ENCODE data around the gene TBX1.
"Not testable (repeated sequence)": the region's sequence is repeated elsewhere in the genome, so short reads cannot be mapped to it uniquely, and the experiment has no call there.

Gene TBX1

GRCh38 chr22:19774628-19775027, 14.1 kb downstream of the TBX1 start:
- no peak overlapping the region for H2AFZ ChIP-seq (ENCODE audit: low read depth)
- no peak overlapping the region for H3K9ac ChIP-seq
- H3K27me3 ChIP-seq (ENCODE audit: insufficient read depth, low read depth) = peaks cover 40% of the 10 kb centered on the region
- H3K4me3 ChIP-seq (IDR thresholded peaks at IDR 0.05; ENCODE audit: insufficient read depth, low read depth, low read length) = no peak overlapping the region
- H4K20me1 ChIP-seq (ENCODE audit: insufficient read depth) = no peaks in the 10 kb centered on the region
- no peaks in the 10 kb centered on the region for H3K4me1 ChIP-seq (ENCODE audit: low read depth, poor library complexity, severe bottlenecking)
- no peak overlapping the region for H3K4me2 ChIP-seq
- no peaks in the 10 kb centered on the region for H3K79me2 ChIP-seq (ENCODE audit: insufficient read depth, low read depth)
- no peak for TF ChIP-seq CTCF (conservative IDR thresholded peaks at IDR 0.05; ENCODE audit: low read depth, low read length)
- no peak overlapping the region for H3K27ac ChIP-seq
- no peaks in the 10 kb centered on the region for H3K36me3 ChIP-seq (ENCODE audit: insufficient read depth)

- H3K27ac ChIP-seq = no peak overlapping the region
- no peaks in the 10 kb centered on the region for H3K4me1 ChIP-seq (ENCODE audit: low read depth, poor library complexity, severe bottlenecking)
- peaks cover 32% of the 10 kb centered on the region for H3K27me3 ChIP-seq (ENCODE audit: insufficient read depth, low read depth)
- H2AFZ ChIP-seq (ENCODE audit: low read depth) = no peak overlapping the region
- H3K79me2 ChIP-seq (ENCODE audit: insufficient read depth, low read depth) = no peaks in the 10 kb centered on the region
- TF ChIP-seq CTCF (conservative IDR thresholded peaks at IDR 0.05; ENCODE audit: low read depth, low read length) = no peak
- H3K4me3 ChIP-seq (IDR thresholded peaks at IDR 0.05; ENCODE audit: insufficient read depth, low read depth, low read length) = no peak overlapping the region
- no peak overlapping the region for H3K9ac ChIP-seq
- no peaks in the 10 kb centered on the region for H4K20me1 ChIP-seq (ENCODE audit: insufficient read depth)
- H3K36me3 ChIP-seq (ENCODE audit: insufficient read depth) = no peaks in the 10 kb centered on the region
- no peak overlapping the region for H3K4me2 ChIP-seq
These were observed 15.1 kb downstream of the TBX1 start for GRCh38 chr22:19775496-19776325.

DNA sequence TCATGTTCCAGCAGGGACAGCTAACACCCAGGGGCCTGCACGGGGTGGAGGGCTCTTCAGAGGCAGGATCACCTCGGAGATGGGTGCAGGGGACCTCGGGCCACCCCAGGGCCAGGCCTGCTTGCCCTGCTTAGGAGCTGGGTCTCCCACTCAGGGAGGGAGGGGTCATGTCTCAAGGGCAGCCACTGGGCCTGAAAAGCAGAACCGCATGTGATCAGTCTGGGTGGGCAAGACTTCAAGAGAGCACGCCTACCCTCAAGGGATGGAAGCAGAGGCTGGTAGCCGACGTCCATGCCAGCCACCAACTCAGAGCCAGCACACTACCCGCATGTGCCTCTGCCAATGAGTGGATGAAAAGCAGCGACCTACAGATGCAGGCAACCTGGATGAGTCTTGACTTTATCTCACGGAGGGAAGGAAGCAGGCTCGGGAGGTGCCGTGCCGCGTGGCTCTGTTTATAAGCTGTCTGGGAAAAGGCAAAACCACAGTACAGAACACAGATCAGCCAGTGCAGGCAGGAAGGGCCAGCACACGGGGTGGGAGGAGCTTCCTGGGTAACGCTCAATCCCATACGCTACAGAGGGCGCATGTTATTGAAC, 16.0 kb downstream of the TBX1 start:
- H3K27me3 ChIP-seq (ENCODE audit: insufficient read depth, low read depth) = peaks cover 28% of the 10 kb centered on the region
- no peak overlapping the region for H3K4me2 ChIP-seq
- H3K4me1 ChIP-seq (ENCODE audit: low read depth, poor library complexity, severe bottlenecking) = no peaks in the 10 kb centered on the region

DNA sequence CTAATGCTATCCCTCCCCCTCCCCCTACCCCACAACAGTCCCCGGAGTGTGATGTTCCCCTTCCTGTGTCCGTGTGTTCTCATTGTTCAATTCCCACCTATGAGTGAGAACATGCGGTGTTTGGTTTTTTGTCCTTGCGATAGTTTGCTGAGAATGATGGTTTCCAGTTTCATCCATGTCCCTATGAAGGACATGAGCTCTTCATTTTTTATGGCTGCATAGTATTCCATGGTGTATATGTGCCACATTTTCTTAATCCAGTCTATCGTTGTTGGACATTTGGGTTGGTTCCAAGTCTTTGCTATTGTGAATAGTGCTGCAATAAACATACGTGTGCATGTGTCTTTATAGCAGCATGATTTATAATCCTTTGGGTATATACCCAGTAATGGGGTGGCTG, 16.6 kb downstream of the TBX1 start:
- H4K20me1 ChIP-seq (ENCODE audit: insufficient read depth) = not testable (repeated sequence)

More for the DNA sequence above, 16.0 kb downstream of the TBX1 start:
- Histone ChIP-seq H3K9ac (no peak overlapping the region), H3K36me3 (ENCODE audit: insufficient read depth) (no peaks in the 10 kb centered on the region), H3K79me2 (ENCODE audit: insufficient read depth, low read depth) (no peaks in the 10 kb centered on the region), H3K27ac (no peak overlapping the region), H3K4me3 (IDR thresholded peaks at IDR 0.05; ENCODE audit: insufficient read depth, low read depth, low read length) (no peak overlapping the region), H2AFZ (ENCODE audit: low read depth) (no peak overlapping the region), H4K20me1 (ENCODE audit: insufficient read depth) (no peaks in the 10 kb centered on the region)
- TF ChIP-seq CTCF (conservative IDR thresholded peaks at IDR 0.05; ENCODE audit: low read depth, low read length) = no peak

GRCh38 chr22:19779011-19779421, 18.4 kb downstream of the TBX1 start:
- Histone ChIP-seq H2AFZ (ENCODE audit: low read depth) (no peak overlapping the region), H3K4me1 (ENCODE audit: low read depth, poor library complexity, severe bottlenecking) (no peaks in the 10 kb centered on the region), H3K4me3 (IDR thresholded peaks at IDR 0.05; ENCODE audit: insufficient read depth, low read depth, low read length) (no peak overlapping the region), H3K9ac (no peak overlapping the region), H3K36me3 (ENCODE audit: insufficient read depth) (no peaks in the 10 kb centered on the region), H3K27ac (no peak overlapping the region), H4K20me1 (ENCODE audit: insufficient read depth) (no peaks in the 10 kb centered on the region), H3K79me2 (ENCODE audit: insufficient read depth, low read depth) (no peaks in the 10 kb centered on the region), H3K4me2 (no peak overlapping the region), H3K27me3 (ENCODE audit: insufficient read depth, low read depth) (peaks cover 5% of the 10 kb centered on the region)
- TF ChIP-seq CTCF (conservative IDR thresholded peaks at IDR 0.05; ENCODE audit: low read depth, low read length) = no peak

More for the DNA sequence above, 16.6 kb downstream of the TBX1 start:
- H3K27ac ChIP-seq; H3K9ac ChIP-seq; H3K4me3 ChIP-seq (IDR thresholded peaks at IDR 0.05; ENCODE audit: insufficient read depth, low read depth, low read length); H3K4me2 ChIP-seq; H2AFZ ChIP-seq (ENCODE audit: low read depth); H3K36me3 ChIP-seq (ENCODE audit: insufficient read depth); H3K79me2 ChIP-seq (ENCODE audit: insufficient read depth, low read depth); H3K4me1 ChIP-seq (ENCODE audit: low read depth, poor library complexity, severe bottlenecking): not testable (repeated sequence)
- peaks cover 21% of the 10 kb centered on the region for H3K27me3 ChIP-seq (ENCODE audit: insufficient read depth, low read depth)
